H1 (cell line): ENCODE data around the gene RGS21.

ENCODE experiments used
- ASH2L ChIP-seq: fragments of 200-600, 300-600 bp; sonication (generic); IDR thresholded peaks from one replicate; pipeline ENCODE4 v1.7.1; 2017; ENCODE audit warnings: low read length
- EP300 ChIP-seq, 2 experiments: IDR thresholded peaks; 1 replicate in 1 of 2; 2 replicates in 1 of 2; pipeline ENCODE4 v1.6.1; 2011 to 2012; ENCODE audit warnings: low read depth in 2 of 2, low read length in 2 of 2, mild to moderate bottlenecking in 2 of 2, borderline replicate concordance in 1 of 2, inconsistent platforms in 1 of 2, moderate library complexity in 1 of 2
- HDAC2 ChIP-seq, 2 experiments: fragments of 300-600 bp in 1 of 2; sonication (generic) in 1 of 2; IDR thresholded peaks; 2 replicates each; pipeline ENCODE4 v1.6.1; 2011 to 2012; ENCODE audit warnings: low read depth in 2 of 2, low read length in 2 of 2, mild to moderate bottlenecking in 2 of 2, moderate library complexity in 2 of 2, borderline replicate concordance in 1 of 2, inconsistent platforms in 1 of 2
- POLR2A ChIP-seq, 2 experiments: IDR thresholded peaks; 1 replicate in 1 of 2; 2 replicates in 1 of 2; pipeline ENCODE4 v1.6.1; 2011; ENCODE audit warnings: low read depth in 2 of 2, low read length in 2 of 2, mild to moderate bottlenecking in 2 of 2; ENCODE audit errors: control extremely low read depth in 1 of 2
- TBP ChIP-seq: IDR thresholded peaks from 2 replicates; pipeline ENCODE4 v1.6.1; 2011; ENCODE audit warnings: low read depth, low read length, improper control_type of control experiment
- TCF12 ChIP-seq: IDR thresholded peaks from 2 replicates; pipeline ENCODE4 v1.6.1; 2011; ENCODE audit warnings: low read depth, mild to moderate bottlenecking, low read length
- TF ChIP-seq, protein P1 (sequence below), 3 experiments: IDR thresholded peaks; 1 replicate in 2 of 3; 2 replicates in 1 of 3; pipeline versions ENCODE4 v1.5.1 to v1.6.1; 2011; ENCODE audit warnings: low read length in 3 of 3, mild to moderate bottlenecking in 3 of 3, inconsistent platforms in 2 of 3, low read depth in 1 of 3, moderate library complexity in 1 of 3; ENCODE audit not compliant: insufficient read depth in 1 of 3; ENCODE audit errors: control extremely low read depth in 1 of 3

DNA sequence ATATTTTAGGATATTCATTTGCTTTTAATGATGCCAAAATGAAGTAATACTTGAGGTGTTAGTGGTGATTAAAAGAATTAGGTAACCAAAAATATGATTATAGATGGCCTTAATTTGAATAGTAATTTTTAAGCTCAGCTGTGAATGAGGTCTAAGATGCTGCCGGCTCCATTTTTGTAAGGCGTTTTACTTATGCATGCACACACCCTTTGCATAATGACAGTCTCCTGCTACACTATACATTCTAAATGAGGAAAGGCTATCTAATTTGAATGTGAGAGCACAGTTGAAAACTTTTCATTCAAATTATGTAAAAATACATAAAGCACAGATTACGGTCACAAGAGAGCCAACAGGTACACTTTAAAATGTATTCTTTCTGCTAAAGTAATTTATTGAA lies 41.6 kb downstream of the RGS21 start:
- TF ChIP-seq ASH2L (no peak), TCF12 (no peak), EP300 (IDR thresholded peaks at IDR 0.05; ENCODE audit: borderline replicate concordance in 1 of 2, low read depth in 2 of 2, low read length in 2 of 2) (no peak), HDAC2 (IDR thresholded peaks at IDR 0.05; ENCODE audit: borderline replicate concordance in 1 of 2, low read depth in 2 of 2, low read length in 2 of 2) (no peak), POLR2A (IDR thresholded peaks at IDR 0.05; ENCODE audit: control extremely low read depth in 1 of 2, low read depth in 2 of 2, low read length in 2 of 2) (no peak), TBP (no peak)
- TF ChIP-seq, protein P1, sequence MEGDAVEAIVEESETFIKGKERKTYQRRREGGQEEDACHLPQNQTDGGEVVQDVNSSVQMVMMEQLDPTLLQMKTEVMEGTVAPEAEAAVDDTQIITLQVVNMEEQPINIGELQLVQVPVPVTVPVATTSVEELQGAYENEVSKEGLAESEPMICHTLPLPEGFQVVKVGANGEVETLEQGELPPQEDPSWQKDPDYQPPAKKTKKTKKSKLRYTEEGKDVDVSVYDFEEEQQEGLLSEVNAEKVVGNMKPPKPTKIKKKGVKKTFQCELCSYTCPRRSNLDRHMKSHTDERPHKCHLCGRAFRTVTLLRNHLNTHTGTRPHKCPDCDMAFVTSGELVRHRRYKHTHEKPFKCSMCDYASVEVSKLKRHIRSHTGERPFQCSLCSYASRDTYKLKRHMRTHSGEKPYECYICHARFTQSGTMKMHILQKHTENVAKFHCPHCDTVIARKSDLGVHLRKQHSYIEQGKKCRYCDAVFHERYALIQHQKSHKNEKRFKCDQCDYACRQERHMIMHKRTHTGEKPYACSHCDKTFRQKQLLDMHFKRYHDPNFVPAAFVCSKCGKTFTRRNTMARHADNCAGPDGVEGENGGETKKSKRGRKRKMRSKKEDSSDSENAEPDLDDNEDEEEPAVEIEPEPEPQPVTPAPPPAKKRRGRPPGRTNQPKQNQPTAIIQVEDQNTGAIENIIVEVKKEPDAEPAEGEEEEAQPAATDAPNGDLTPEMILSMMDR (IDR thresholded peaks at IDR 0.05; ENCODE audit: control extremely low read depth in 1 of 3, insufficient read depth in 1 of 3, low read depth in 1 of 3, low read length in 3 of 3) = no peak
